MM.1S (cell line): ENCODE measurements around the gene U2AF1L4.

ENCODE experiments used
- EZH2 ChIP-seq: fragments of 300-600 bp; sonication (generic); optimal IDR thresholded peaks from 2 replicates; pipeline ENCODE3; 2017; ENCODE audit warnings: low read depth, mild to moderate bottlenecking, antibody characterized with exemption, low read length, mixed read lengths
- EZH2phosphoT487 ChIP-seq: fragments of 300-600 bp; sonication (generic); IDR thresholded peaks from 2 replicates; pipeline ENCODE4 v1.6.1; 2018; ENCODE audit warnings: antibody characterized with exemption, low read length
- TF ChIP-seq, protein P1 (sequence below): fragments of 300-600 bp; sonication (generic); IDR thresholded peaks from 2 replicates; pipeline ENCODE4 v1.5.1; 2016; ENCODE audit warnings: antibody characterized with exemption, low read length, mixed read lengths

DNA sequence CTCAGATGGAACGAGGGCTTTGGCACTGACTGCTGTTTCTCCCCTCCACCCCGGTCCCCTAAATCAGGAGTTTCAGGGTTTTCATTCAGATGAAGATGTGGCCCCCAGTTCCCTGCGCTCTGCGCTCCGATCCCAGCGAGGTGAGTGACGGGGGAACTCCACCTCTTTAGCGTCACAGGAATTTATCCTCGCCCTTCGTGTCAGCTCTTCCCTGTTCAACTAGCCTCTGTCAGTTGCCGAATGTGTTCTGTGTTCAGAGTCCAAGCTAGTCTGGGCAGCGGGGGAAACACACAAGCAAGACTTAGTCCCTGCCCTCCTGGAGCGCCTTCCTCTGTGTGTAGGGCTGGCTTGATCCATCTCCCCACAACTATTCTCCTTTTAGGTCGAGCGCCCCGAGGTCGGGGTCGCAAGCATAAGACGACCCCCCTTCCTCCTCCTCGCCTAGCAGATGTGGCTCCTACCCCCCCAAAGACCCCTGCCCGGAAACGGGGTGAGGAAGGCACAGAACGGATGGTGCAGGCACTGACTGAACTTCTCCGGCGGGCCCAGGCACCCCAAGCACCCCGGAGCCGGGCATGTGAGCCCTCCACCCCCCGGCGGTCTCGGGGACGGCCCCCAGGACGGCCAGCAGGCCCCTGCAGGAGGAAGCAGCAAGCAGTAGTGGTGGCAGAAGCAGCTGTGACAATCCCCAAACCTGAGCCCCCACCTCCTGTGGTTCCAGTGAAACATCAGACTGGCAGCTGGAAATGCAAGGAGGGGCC, 25.6 kb downstream of the U2AF1L4 start:
- TF ChIP-seq, protein P1, sequence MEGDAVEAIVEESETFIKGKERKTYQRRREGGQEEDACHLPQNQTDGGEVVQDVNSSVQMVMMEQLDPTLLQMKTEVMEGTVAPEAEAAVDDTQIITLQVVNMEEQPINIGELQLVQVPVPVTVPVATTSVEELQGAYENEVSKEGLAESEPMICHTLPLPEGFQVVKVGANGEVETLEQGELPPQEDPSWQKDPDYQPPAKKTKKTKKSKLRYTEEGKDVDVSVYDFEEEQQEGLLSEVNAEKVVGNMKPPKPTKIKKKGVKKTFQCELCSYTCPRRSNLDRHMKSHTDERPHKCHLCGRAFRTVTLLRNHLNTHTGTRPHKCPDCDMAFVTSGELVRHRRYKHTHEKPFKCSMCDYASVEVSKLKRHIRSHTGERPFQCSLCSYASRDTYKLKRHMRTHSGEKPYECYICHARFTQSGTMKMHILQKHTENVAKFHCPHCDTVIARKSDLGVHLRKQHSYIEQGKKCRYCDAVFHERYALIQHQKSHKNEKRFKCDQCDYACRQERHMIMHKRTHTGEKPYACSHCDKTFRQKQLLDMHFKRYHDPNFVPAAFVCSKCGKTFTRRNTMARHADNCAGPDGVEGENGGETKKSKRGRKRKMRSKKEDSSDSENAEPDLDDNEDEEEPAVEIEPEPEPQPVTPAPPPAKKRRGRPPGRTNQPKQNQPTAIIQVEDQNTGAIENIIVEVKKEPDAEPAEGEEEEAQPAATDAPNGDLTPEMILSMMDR, result no peak
- no peak for TF ChIP-seq EZH2
- TF ChIP-seq EZH2phosphoT487, result no peak
